Nephron progenitor cell (in vitro differentiated cells): ENCODE measurements around the gene GABRB3.
A peak's percentile ranks its signal among the peaks of the same experiment; 100 is the strongest.

Experiments used
- DNase-seq: peaks from one replicate; pipeline ENCODE4 v3.0.0; 2021
- H3K27ac Mint-ChIP-seq: 2 replicates; pipeline ENCODE4 v1.8.0; 2021; ENCODE audit warnings: mild to moderate bottlenecking, moderate library complexity, mixed read lengths
- H3K27me3 Mint-ChIP-seq: 2 replicates; pipeline ENCODE4 v1.8.0; 2021; ENCODE audit warnings: mild to moderate bottlenecking, low read depth, mixed read lengths; ENCODE audit not compliant: poor library complexity
- H3K36me3 Mint-ChIP-seq: 2 replicates; pipeline ENCODE4 v1.8.0; 2021; ENCODE audit warnings: low read depth, mixed read lengths
- H3K4me1 Mint-ChIP-seq: 2 replicates; pipeline ENCODE4 v1.8.0; 2021; ENCODE audit warnings: mixed read lengths
- H3K4me3 Mint-ChIP-seq: 2 replicates; pipeline ENCODE4 v1.8.0; 2021; ENCODE audit warnings: mild to moderate bottlenecking, moderate library complexity, mixed read lengths
- H3K9me3 Mint-ChIP-seq: 2 replicates; pipeline ENCODE4 v1.8.0; 2021; ENCODE audit warnings: mild to moderate bottlenecking, moderate library complexity, mixed read lengths
- CTCF ChIP-seq: fragments of 200-600 bp; sonication (generic); IDR thresholded peaks from 2 replicates; pipeline ENCODE4 v1.5.0; 2021; ENCODE audit warnings: antibody characterized with exemption

Gene GABRB3

GRCh38 chr15:26628071-26628470 lies 144.8 kb downstream of the GABRB3 start:
- H3K27me3 Mint-ChIP-seq, result no peaks in the 10 kb centered on the region
- H3K27ac Mint-ChIP-seq, result no peak overlapping the region
- peaks cover 58% of the 10 kb centered on the region for H3K9me3 Mint-ChIP-seq
- peaks cover 8% of the 10 kb centered on the region for H3K4me1 Mint-ChIP-seq
- DNase-seq, result no peak
- TF ChIP-seq CTCF, result no peak
- H3K4me3 Mint-ChIP-seq, result no peak overlapping the region
- peaks cover 28% of the 10 kb centered on the region for H3K36me3 Mint-ChIP-seq

GRCh38 chr15:26624128-26624527 lies 148.7 kb downstream of the GABRB3 start:
- H3K27ac Mint-ChIP-seq, result no peak overlapping the region
- no peak for TF ChIP-seq CTCF
- no peak for DNase-seq
- no peak overlapping the region for H3K4me3 Mint-ChIP-seq
- peaks cover 37% of the 10 kb centered on the region for H3K4me1 Mint-ChIP-seq
- H3K36me3 Mint-ChIP-seq, result peaks cover 43% of the 10 kb centered on the region
- H3K9me3 Mint-ChIP-seq, result peaks cover 70% of the 10 kb centered on the region
- no peaks in the 10 kb centered on the region for H3K27me3 Mint-ChIP-seq

- no peak for DNase-seq
- no peak for TF ChIP-seq CTCF
- Mint-ChIP-seq H3K27me3 (no peaks in the 10 kb centered on the region), H3K4me1 (peaks cover 37% of the 10 kb centered on the region), H3K4me3 (no peak overlapping the region), H3K36me3 (peaks cover 40% of the 10 kb centered on the region), H3K27ac (no peak overlapping the region), H3K9me3 (peaks cover 65% of the 10 kb centered on the region)
These were observed 149.8 kb downstream of the GABRB3 start for GRCh38 chr15:26623071-26623470.

- Mint-ChIP-seq H3K9me3 (peaks cover 52% of the 10 kb centered on the region), H3K4me1 (peaks cover 37% of the 10 kb centered on the region), H3K36me3 (peaks cover 28% of the 10 kb centered on the region), H3K27ac (peak overlapping the region; percentile 94), H3K27me3 (no peaks in the 10 kb centered on the region), H3K4me3 (no peak overlapping the region)
- DNase-seq, result no peak
- TF ChIP-seq CTCF, result no peak
These were observed 151.1 kb downstream of the GABRB3 start for GRCh38 chr15:26621816-26622215.

GRCh38 chr15:26620528-26621458 lies 152.1 kb downstream of the GABRB3 start:
- Mint-ChIP-seq H3K4me1 (peaks cover 37% of the 10 kb centered on the region), H3K27ac (peak overlapping the region; percentile 94), H3K27me3 (no peaks in the 10 kb centered on the region), H3K36me3 (peaks cover 20% of the 10 kb centered on the region), H3K9me3 (peaks cover 42% of the 10 kb centered on the region), H3K4me3 (no peak overlapping the region)
- TF ChIP-seq CTCF, result no peak
- DNase-seq, result no peak

GRCh38 chr15:26615927-26616302 lies 157.0 kb downstream of the GABRB3 start:
- no peak for DNase-seq
- no peak overlapping the region for H3K27ac Mint-ChIP-seq
- H3K9me3 Mint-ChIP-seq, result peaks cover 11% of the 10 kb centered on the region
- peaks cover 4% of the 10 kb centered on the region for H3K27me3 Mint-ChIP-seq
- no peak overlapping the region for H3K4me3 Mint-ChIP-seq
- H3K36me3 Mint-ChIP-seq, result peaks cover 9% of the 10 kb centered on the region
- TF ChIP-seq CTCF, result no peak
- H3K4me1 Mint-ChIP-seq, result peaks cover 7% of the 10 kb centered on the region
